SH-SY5Y (cell line): Measurements from ENCODE around the gene NNAT.

ENCODE experiments used
- GATA2 ChIP-seq: IDR thresholded peaks from 2 replicates; pipeline ENCODE4 v1.6.1; 2011; ENCODE audit warnings: mild to moderate bottlenecking, low read depth, low read length
- GATA3 ChIP-seq: IDR thresholded peaks from 2 replicates; pipeline ENCODE4 v1.6.1; 2011; ENCODE audit warnings: low read depth, mild to moderate bottlenecking, low read length, moderate library complexity

GRCh38 chr20:37544386-37544785 is 23.3 kb downstream of the NNAT start:
- TF ChIP-seq GATA2, result no peak
- no peak for TF ChIP-seq GATA3
